Measurements from ENCODE around the gene TRIML1.
"Not testable (repeated sequence)": the region's sequence is repeated elsewhere in the genome, so short reads cannot be mapped to it uniquely, and the experiment has no call there.

Gene TRIML1

GRCh38 chr4:188154668-188155405 is 15.6 kb downstream of the TRIML1 start:
- DNase-seq, result no peak

GRCh38 chr4:188158336-188158735 is 19.1 kb downstream of the TRIML1 start:
- DNase-seq, result no peak

DNA sequence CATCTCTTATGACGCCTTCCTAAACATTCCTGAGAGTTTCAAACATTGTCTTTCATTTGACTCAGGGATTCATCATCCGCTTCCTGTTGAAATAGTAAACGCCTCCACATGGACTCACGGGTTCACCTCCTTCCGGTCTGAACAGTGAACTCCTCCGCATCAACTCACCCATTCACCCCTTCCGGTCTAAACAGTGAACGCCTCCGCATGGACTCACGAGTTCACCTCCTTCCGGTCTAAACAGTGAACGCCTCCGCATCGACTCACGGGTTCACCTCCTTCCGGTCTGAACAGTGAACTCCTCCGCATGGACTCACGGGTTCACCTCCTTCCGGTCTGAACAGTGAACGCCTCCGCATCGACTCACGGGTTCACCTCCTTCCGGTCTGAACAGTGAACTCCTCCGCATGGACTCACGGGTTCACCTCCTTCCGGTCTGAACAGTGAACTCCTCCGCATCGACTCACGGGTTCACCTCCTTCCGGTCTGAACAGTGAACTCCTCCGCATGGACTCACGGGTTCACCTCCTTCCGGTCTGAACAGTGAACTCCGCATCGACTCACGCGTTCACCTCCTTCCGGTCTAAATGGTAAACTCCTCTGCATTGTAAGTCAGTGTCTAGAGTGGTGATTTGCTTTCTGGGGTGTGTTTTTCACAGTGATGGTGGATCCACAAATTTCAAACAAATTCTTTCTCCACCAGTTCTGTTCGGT is 20.4 kb downstream of the TRIML1 start:
- DNase-seq, result not testable (repeated sequence)

- DNase-seq, result no peak
These were observed 21.2 kb downstream of the TRIML1 start for GRCh38 chr4:188160406-188160805.

- no peak for DNase-seq
These were observed 21.9 kb downstream of the TRIML1 start for GRCh38 chr4:188161167-188161566.

DNA sequence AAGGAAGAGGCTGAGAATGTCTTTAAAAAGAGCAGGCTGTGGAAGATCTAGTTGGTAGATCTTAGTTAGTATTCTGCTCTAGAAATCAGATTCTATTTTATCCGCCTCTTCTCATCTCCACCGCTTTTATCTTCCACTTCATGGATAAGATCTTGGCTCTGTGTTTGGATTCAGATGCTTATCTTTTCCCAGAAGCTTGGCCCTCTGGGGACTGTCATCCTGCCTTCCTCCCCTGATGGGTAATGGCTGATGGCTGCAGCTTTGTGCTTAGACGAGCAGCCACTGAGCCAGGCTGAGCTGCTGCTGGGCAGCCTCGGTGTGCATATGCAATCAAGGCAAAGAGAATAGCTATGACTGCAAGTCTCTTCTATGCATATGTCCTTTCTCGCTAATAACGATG is 23.5 kb downstream of the TRIML1 start:
- DNase-seq, result no peak

- DNase-seq, result no peak
These were observed 29.6 kb downstream of the TRIML1 start for GRCh38 chr4:188168726-188169373.

DNA sequence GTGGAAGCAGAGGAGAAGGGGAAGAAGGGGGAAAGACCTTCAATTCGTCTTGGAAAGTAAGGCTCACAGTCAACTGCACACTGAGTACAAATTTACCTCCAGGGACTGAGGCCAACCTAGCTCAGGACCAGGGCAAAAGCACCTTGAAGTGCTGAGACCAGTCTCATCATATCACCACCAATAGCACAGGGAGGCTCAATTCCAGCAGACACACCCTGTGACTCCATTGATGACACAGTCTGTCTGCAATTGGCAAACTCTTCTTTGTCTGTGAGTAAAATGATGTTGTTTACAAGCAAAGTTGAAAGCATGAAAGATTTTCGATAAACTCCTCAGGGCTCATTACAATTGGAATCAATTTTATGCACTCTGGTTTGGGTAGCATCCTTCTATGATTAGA is 32.3 kb downstream of the TRIML1 start:
- no peak for DNase-seq

- DNase-seq, result no peak
These were observed 36.0 kb downstream of the TRIML1 start for GRCh38 chr4:188175288-188175687.

- no peak for DNase-seq
These were observed 38.9 kb downstream of the TRIML1 start for GRCh38 chr4:188177997-188178675.

DNA sequence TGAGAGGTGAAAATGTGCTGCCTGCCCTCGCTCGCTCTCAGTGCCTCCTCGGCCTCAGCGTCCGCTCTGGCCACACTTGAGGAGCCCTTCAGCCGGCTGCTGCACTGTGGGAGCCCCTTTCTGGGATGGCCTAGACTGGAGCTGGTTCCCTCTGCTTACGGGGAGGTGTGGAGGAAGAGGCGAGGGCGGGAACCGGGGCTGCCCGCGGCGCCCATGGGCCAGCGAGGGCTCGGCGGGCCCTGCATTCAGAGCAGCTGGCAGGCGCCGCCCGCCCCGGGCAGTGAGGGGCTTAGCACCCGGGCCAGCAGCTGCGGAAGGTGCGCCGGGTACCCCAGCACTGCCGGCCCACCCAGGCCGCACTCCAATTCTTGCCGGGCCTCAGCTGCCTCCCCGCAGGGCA is 39.6 kb downstream of the TRIML1 start:
- DNase-seq, result no peak

DNA sequence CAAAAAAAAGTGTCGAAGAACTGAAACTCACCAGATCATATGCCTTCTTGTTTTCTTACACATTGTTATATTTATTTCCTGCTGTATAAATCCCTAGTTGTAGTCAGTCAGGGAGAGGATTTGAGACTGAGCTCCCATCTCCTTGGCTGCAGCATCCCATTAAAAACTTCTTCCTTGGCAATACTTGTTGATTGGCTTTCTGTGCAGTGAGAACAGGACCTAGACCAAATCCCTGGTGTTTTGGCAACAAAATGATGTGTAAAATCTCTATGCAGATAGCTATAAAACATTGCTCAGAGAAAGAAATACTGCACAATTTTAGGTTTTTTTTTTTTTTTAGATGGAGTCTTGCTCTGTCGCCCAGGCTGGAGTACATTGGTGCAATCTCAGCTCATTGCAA is 47.9 kb downstream of the TRIML1 start:
- no peak for DNase-seq

- DNase-seq, result no peak
These were observed 51.2 kb downstream of the TRIML1 start for GRCh38 chr4:188190461-188190860.

DNA sequence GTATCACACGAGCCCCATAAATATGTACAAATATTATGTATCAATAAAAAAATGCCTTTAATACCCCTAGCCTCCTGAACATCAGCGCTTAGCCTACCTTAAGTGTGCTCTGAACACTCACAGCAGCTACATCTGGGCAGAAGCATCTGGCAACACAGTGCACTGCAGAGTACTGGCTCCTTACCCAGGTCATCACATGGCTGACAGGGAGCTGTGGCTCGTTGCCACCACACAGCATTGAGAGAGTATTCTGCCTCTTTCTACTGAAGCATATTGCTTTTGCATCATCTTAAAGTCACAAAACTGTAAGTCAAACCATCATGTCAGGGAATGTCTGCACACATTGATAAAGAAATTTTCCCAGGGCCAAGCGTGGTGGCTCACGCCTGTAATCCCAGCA is 55.2 kb downstream of the TRIML1 start:
- DNase-seq, result no peak

DNA sequence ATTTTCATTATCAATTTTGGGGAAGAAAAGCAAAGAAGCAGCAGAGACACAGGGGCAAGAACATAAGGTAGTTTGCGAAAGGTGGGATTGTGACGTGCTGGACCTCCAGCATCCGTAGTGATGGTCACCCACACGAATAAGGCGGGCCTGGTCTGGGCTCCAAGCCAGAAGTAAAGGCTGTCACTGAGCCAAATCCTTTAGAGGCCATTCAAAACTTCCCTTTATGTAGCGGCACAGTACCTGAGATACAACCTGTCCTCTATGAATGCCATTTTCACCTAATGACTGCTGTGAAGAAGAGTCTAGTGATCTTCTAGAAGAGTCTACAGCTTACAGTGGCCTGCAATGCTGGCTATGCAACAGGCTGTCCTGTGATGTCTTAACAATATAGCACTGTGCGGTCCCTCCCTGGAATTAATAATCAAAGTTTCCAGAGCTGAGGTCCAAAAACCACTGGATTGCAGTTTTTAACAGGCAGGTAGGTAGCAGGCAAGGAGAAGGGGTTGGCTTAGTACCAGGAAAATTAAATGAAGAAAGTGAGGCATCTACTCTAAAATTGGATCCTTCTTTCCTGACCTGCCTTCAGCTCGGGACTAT is 56.2 kb downstream of the TRIML1 start:
- no peak for DNase-seq

GRCh38 chr4:188196134-188196735 is 57.0 kb downstream of the TRIML1 start:
- no peak for DNase-seq

Measured in DMS53 (cell line).